K562 (cell line): ENCODE measurements around the gene CDYL2. TPM values are rescaled to one million over a fixed set of nuclear protein-coding genes. Genes with fewer than 3 reads are reported as not detected.

Experiments used
- ATAC-seq: fragments of 200-7000 bp; cut with Tn5 transposase; 3 replicates; pipeline ENCODE4 v1.9.1; 2020; ENCODE audit warnings: moderate library complexity
- BruUV-seq: library from RNA; stranded (reverse); fragments of 400-500 nt; replicated peaks from 2 replicates; lab custom pipeline; 2021; lab: Mats Ljungman, UMichigan
- CTCF ChIA-PET: fragments of 300-600 bp; formaldehyde crosslinking; extraction: SDS; loops from one replicate; lab custom pipeline; 2021; ENCODE audit warnings: low intra/inter-chr PET ratio; lab: Yijun Ruan, JAX
- POLR2A ChIA-PET: fragments of 300-600, 350-650 bp; sonication (Branson Sonifier 250); formaldehyde crosslinking; extraction: SDS; loops from one replicate; lab custom pipeline; 2021; ENCODE audit warnings: antibody characterized with exemption, inconsistent platforms; lab: Yijun Ruan, JAX
- DNase-seq, 4 experiments: peaks; one replicate each; pipeline versions ENCODE4 v3.0.0 to v3.0.0-alpha.2; 2011 to 2018; ENCODE audit warnings: low spot score in 3 of 4, mixed read lengths in 3 of 4; ENCODE audit errors: extremely low read depth in 1 of 4
- FAIRE-seq: peaks from 2 replicates; lab custom pipeline; 2011; peaks lifted over from hg19 to GRCh38; lab: Jason Lieb, UNC
- H2AFZ ChIP-seq: 2 replicates; pipeline ENCODE4 v1.6.0; 2011; ENCODE audit warnings: low read depth, low read length, control low read depth, inconsistent platforms
- H3K27ac ChIP-seq: fragments of 200-600 bp; 3 replicates; pipeline ENCODE4 v1.8.0; 2011; ENCODE audit warnings: low read depth, mild to moderate bottlenecking, control low read depth, inconsistent platforms, low read length, moderate library complexity, mixed read lengths; ENCODE audit errors: extremely low read depth
- H3K27me3 ChIP-seq, 2 experiments: fragments of 300-600 bp in 1 of 2; 2 replicates in 1 of 2; 3 replicates in 1 of 2; pipeline versions ENCODE4 v1.6.0 to v1.8.0; 2011; ENCODE audit warnings: inconsistent platforms in 2 of 2, low read length in 2 of 2, mild to moderate bottlenecking in 1 of 2, mixed read lengths in 1 of 2, moderate library complexity in 1 of 2; ENCODE audit not compliant: control insufficient read depth in 2 of 2, insufficient read depth in 2 of 2
- H3K36me3 ChIP-seq: fragments of 300-600 bp; 3 replicates; pipeline ENCODE4 v1.8.0; 2011; ENCODE audit warnings: mild to moderate bottlenecking, low read length, inconsistent platforms; ENCODE audit not compliant: control insufficient read depth, insufficient read depth
- H3K4me1 ChIP-seq, 2 experiments: fragments of 200-600 bp in 1 of 2; replicated peaks in 1 of 2; 2 replicates in 1 of 2; 3 replicates in 1 of 2; pipeline versions ENCODE4 v1.5.1 to v1.8.0; 2011; ENCODE audit warnings: inconsistent platforms in 2 of 2, low read length in 2 of 2, mild to moderate bottlenecking in 1 of 2, mixed read lengths in 1 of 2, moderate library complexity in 1 of 2; ENCODE audit not compliant: control insufficient read depth in 2 of 2, insufficient read depth in 2 of 2
- H3K4me2 ChIP-seq: 2 replicates; pipeline ENCODE4 v1.6.1; 2011; ENCODE audit warnings: low read length, control low read depth, inconsistent platforms, mixed read lengths; ENCODE audit not compliant: insufficient read depth
- H3K4me3 ChIP-seq: fragments of 200-600 bp; sonication (generic), shearing (Covaris generic); 2 replicates; pipeline ENCODE4 v1.5.1; 2016; ENCODE audit warnings: control low read depth, inconsistent platforms
- H3K79me2 ChIP-seq: fragments of 200-600 bp; 3 replicates; pipeline ENCODE4 v1.8.0; 2011; ENCODE audit warnings: low read length, inconsistent platforms; ENCODE audit not compliant: control insufficient read depth, insufficient read depth
- H3K9ac ChIP-seq, 2 experiments: 2 replicates each; pipeline versions ENCODE4 v1.6.0 to v1.6.1; 2011; ENCODE audit warnings: low read depth in 2 of 2, low read length in 2 of 2, control low read depth in 1 of 2, inconsistent platforms in 1 of 2, mild to moderate bottlenecking in 1 of 2, mixed read lengths in 1 of 2; ENCODE audit not compliant: insufficient read depth in 1 of 2
- H3K9me1 ChIP-seq: one replicate; pipeline ENCODE4 v1.6.0; 2011; ENCODE audit warnings: inconsistent platforms, mild to moderate bottlenecking, low read length, moderate library complexity; ENCODE audit not compliant: control insufficient read depth, insufficient read depth
- H3K9me3 ChIP-seq: replicated peaks from 2 replicates; pipeline ENCODE4 v1.5.1; 2011; ENCODE audit warnings: low read depth, low read length, inconsistent platforms; ENCODE audit not compliant: control insufficient read depth, insufficient read depth
- H4K20me1 ChIP-seq: replicated peaks from 2 replicates; pipeline ENCODE4 v1.6.1; 2011; ENCODE audit warnings: low read length, inconsistent platforms, mixed read lengths; ENCODE audit not compliant: control insufficient read depth, insufficient read depth
- COPS2 ChIP-seq: fragments of 450-650 bp; conservative IDR thresholded peaks from 2 replicates; pipeline ENCODE4 v1.6.1; 2016; ENCODE audit warnings: mild to moderate bottlenecking, moderate library complexity
- CREB3L1 ChIP-seq: fragments of 450-650 bp; IDR thresholded peaks from 2 replicates; pipeline ENCODE4 v1.6.1; 2014; ENCODE audit warnings: low read depth, mild to moderate bottlenecking, moderate library complexity, borderline replicate concordance
- ESRRA ChIP-seq: fragments of 450-650 bp; IDR thresholded peaks from 2 replicates; pipeline ENCODE4 v1.6.1; 2014; ENCODE audit warnings: low read depth, mild to moderate bottlenecking, moderate library complexity, borderline replicate concordance
- FOXA3 ChIP-seq, 2 experiments: fragments of 450-650 bp in 1 of 2; sonication (generic) in 1 of 2; formaldehyde crosslinking; IDR thresholded peaks in 1 of 2; conservative IDR thresholded peaks in 1 of 2; 2 replicates each; pipeline versions ENCODE4 v1.4.0 to v1.8.0; 2020 to 2022; ENCODE audit warnings: mild to moderate bottlenecking in 2 of 2, missing genetic modification reagents in 1 of 2
- HDGF ChIP-seq: fragments of 450-650 bp; IDR thresholded peaks from 2 replicates; pipeline ENCODE4 v1.6.1; 2016
- KLF6 ChIP-seq: fragments of 250-450 bp; sonication (Bioruptor Pico); IDR thresholded peaks from 2 replicates; pipeline ENCODE4 v1.4.0; 2020; ENCODE audit warnings: mild to moderate bottlenecking, moderate library complexity, borderline replicate concordance
- NR0B1 ChIP-seq: fragments of 450-650 bp; IDR thresholded peaks from one replicate; pipeline ENCODE4 v1.6.1; 2018; ENCODE audit warnings: mild to moderate bottlenecking, moderate library complexity; ENCODE audit not compliant: partially characterized antibody
- ZNF239 ChIP-seq: fragments of 250-450 bp; sonication (Bioruptor Pico); IDR thresholded peaks from 2 replicates; pipeline ENCODE4 v1.4.0; 2020; ENCODE audit warnings: mild to moderate bottlenecking
- ZNF324 ChIP-seq: fragments of 250-450 bp; sonication (Bioruptor Pico); IDR thresholded peaks from 2 replicates; pipeline ENCODE4 v1.4.0; 2020; ENCODE audit warnings: mild to moderate bottlenecking
- ZNF586 ChIP-seq: fragments of 450-650 bp; formaldehyde crosslinking; conservative IDR thresholded peaks from 2 replicates; pipeline ENCODE4 v1.4.0; 2020; ENCODE audit warnings: mild to moderate bottlenecking, moderate library complexity
- WGBS: fragments of 100-300 bp; shearing (Covaris generic); methylation state at CpG from one replicate; pipeline ENCODE4 v1.1.6; 2016; ENCODE audit warnings: low coverage, mixed read lengths; ENCODE audit not compliant: insufficient coverage; ENCODE audit errors: missing lambda C conversion rate; 5-methylcytosine and 5-hydroxymethylcytosine counted together
- in situ Hi-C: fragments of 300-500 bp; cut with MboI; formaldehyde crosslinking; loops from 4 replicates; pipeline ENCODE4 v1.15.0; 2018; ENCODE audit warnings: inconsistent platforms, mixed read lengths
- intact Hi-C: fragments of 100-400 bp; cut with micrococcal nuclease; formaldehyde crosslinking; loops from 2 replicates; pipeline ENCODE4 v1.14.2; 2022
- polyA plus RNA-seq, 8 experiments: library from polyadenylated mRNA; depleted of rRNA in 4 of 8; stranded (reverse) in 5 of 8; unstranded in 3 of 8; fragments of >200 nt; fragmentation: Nextera tagmentation in 2 of 8; fragmentation: Illumina TruSeq in 1 of 8; extraction: Ambion mirVana in 2 of 8; extraction: Trizol in 1 of 8; gene quantifications; 2 replicates each; pipeline versions ENCODE4 v1.2.1 to v1.2.3, GENCODE V29; 2011 to 2014; ENCODE audit warnings: inconsistent platforms in 1 of 8, missing spikeins in 1 of 8
- total RNA-seq, 7 experiments: library from RNA; depleted of rRNA in 6 of 7; stranded (reverse); fragments of >200 nt in 6 of 7; fragmentation: Illumina TruSeq in 2 of 7; extraction: Trizol in 2 of 7; gene quantifications; 2 replicates each; pipeline versions ENCODE4 v1.2.1 to v1.2.3, GENCODE V29; 2011 to 2021; ENCODE audit warnings: low replicate concordance in 1 of 7

The CDYL2 gene
- total and polyA plus RNA-seq, 9 of the 15 experiments (the other 6 are each of a cell fraction or from before 2014, with no cell fraction given), result under 0.01 to 0.04 (median 0.01) TPM; not detected in 6

- Histone ChIP-seq H3K79me2 (no peaks in the 10 kb centered on the region), H3K4me3 (no peak overlapping the region), H3K27me3 (no peaks in the 10 kb centered on the region), H2AFZ (no peak overlapping the region), H3K27ac (no peak overlapping the region), H3K4me2 (no peak overlapping the region), H3K9me1 (no peaks in the 10 kb centered on the region), H3K9ac (no peak overlapping the region), H3K9me3 (no peaks in the 10 kb centered on the region), H4K20me1 (no peaks in the 10 kb centered on the region), H3K4me1 (no peaks in the 10 kb centered on the region; a peak in 1 of 5 replicates), H3K36me3 (no peaks in the 10 kb centered on the region)
- DNase-seq (no peak), FAIRE-seq (no peak), ATAC-seq (no peak)
- no TSS peak for BruUV-seq
- in situ Hi-C loops (no loop called here), intact Hi-C loops (no loop called here)
- WGBS, result 0% methylated on average over 6 of the region's 6 CpGs
- ChIA-PET POLR2A (no interaction called here), CTCF (no interaction called here)
- TF ChIP-seq NR0B1 (no peak), ESRRA (no peak), ZNF239 (CRISPR knock-in tag) (no peak), COPS2 (no peak), KLF6 (no peak), HDGF (no peak), ZNF324 (CRISPR knock-in tag) (no peak), CREB3L1 (no peak), FOXA3 (CRISPR knock-in tag; conservative IDR thresholded peaks at IDR 0.05 in 1 of 2, IDR thresholded peaks at IDR 0.05 in 1 of 2) (no peak), ZNF586 (CRISPR knock-in tag) (no peak)
Observed at GRCh38 chr16:80573700-80574120, 230.7 kb downstream of the CDYL2 start.
